T-helper 1 cell (primary cell): ENCODE measurements around the gene GABRB3.

Source experiments
- DNase-seq, 5 donors: peaks; one replicate each; pipeline ENCODE4 v3.0.0-alpha.2; 2012 to 2020

Gene GABRB3

GRCh38 chr15:26550880-26551279, 222.0 kb downstream of the GABRB3 start:
- DNase-seq = no peak

- DNase-seq = no peak
Observed at GRCh38 chr15:26537663-26538062, 235.2 kb downstream of the GABRB3 start.

DNA sequence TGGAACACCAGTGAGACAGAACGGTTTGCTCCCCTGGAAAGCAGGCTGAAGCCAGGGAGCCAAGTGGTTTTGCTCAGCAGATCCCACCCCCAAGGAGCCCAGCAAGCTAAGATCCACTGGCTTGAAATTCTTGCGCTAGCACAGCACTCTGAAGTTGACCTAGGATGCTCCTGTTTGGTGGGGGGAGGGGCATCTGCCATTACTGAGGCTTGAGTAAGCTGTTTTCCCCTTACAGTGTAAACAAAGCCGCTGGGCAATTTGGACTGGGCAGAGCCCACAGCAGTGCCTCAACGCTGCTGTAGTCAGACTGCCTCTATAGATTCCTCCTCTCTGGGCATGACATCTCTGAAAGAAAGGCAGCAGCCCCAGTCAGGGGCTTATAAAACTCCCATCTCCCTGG, 241.4 kb downstream of the GABRB3 start:
- no peak for DNase-seq

GRCh38 chr15:26525096-26525495, 247.8 kb downstream of the GABRB3 start:
- no peak for DNase-seq

DNA sequence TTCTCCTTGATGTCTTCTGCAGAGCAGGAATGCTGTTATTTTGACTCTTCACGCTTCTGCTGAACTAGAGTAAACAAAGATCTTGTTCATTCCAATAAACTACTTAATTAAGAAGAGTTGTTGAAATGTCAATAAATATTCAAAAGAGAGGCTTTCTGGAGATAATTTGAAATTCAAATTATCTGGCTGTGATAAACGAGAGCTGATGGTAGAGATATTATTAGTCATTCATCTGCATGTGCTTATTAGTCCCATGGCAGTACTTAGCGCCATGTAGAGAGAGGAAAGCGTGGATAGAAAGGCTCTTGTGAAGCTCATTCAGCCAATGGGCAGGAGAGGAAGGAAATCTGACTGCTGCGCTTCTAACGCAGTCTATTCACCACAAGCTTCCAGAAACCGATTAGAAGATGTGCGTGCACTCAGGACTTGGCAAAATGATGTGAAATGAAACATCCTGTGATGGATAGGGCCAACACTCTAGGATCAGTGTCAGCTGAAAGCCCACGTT, 251.1 kb downstream of the GABRB3 start:
- no peak for DNase-seq

DNA sequence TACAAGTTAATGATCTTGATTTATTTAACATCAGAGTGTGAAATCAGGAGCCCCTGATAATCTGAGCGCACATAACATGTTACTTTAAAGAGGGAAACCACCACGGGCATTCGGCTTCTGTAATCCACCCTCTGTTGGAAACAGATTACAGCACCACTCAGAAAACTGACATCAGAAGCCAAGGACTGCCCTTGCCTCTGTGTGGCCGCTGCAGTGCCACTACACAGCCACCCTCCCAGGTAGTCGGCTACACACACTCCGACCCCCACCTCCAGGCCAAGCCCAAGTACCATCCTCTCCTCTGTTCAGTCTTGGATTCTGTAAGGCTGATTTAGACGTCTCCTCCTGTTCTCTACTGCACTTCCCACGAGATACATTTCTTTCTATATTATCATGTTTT, 251.7 kb downstream of the GABRB3 start:
- DNase-seq = no peak

DNA sequence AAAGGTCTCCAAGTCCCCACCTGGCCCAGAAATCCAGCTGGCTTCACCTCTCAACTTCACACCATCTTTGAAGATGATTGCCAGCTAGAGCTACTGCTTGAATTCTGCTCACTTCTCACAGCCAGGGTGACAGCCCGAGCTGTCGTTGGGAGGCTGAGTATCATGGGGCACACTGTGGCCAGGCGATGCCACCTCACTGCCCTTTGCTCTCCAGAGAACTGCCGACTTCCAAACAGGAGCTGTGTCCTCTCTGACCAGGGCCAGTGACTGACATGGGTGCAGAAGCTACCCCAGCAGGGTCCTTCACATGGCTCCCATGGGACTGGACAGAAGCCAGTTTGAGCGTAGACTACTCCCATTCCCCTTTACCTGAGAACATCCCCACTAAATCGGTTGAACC, 254.0 kb downstream of the GABRB3 start:
- no peak for DNase-seq

- no peak for DNase-seq
Observed at GRCh38 chr15:26516102-26516980, 256.5 kb downstream of the GABRB3 start.

DNA sequence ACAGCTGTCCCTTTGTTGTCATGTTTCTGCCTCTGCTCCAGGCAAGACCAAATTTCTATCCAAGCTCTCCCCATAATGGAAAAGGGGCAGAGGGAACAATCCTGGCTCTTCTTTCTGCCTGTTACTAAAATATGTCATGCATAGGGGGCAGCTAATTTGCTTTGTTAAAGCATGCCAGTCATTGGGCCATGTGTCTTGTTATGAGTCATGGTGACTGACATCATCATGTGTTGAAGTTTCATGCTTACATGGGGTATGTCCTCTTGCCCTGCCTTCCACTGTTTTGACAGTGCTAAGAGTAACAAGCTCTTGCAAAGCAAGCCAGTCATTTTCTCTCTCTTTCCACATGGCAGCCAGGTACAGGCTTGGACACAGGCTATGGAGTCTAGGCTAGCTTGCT, 268.9 kb downstream of the GABRB3 start:
- no peak for DNase-seq
